Uterus (tissue), 2 donors: Measurements from ENCODE around the gene SNTG2.

Experiments
- POLR2A ChIP-seq, 2 donors: fragments of 450-650 bp; IDR thresholded peaks; one replicate each; pipeline ENCODE4 v1.6.1; 2016; ENCODE audit warnings: antibody characterized with exemption in 2 of 2, mild to moderate bottlenecking in 1 of 2, moderate library complexity in 1 of 2
- TF ChIP-seq, protein P1 (sequence below), 4 experiments: fragments of 200-600 bp in 2 of 4; fragments of 450-650 bp in 2 of 4; sonication (generic) in 2 of 4; IDR thresholded peaks; one replicate each; pipeline ENCODE4 v1.5.1; 2016 to 2019; ENCODE audit warnings: antibody characterized with exemption in 4 of 4, mild to moderate bottlenecking in 2 of 4, moderate library complexity in 1 of 4

- TF ChIP-seq, protein P1, sequence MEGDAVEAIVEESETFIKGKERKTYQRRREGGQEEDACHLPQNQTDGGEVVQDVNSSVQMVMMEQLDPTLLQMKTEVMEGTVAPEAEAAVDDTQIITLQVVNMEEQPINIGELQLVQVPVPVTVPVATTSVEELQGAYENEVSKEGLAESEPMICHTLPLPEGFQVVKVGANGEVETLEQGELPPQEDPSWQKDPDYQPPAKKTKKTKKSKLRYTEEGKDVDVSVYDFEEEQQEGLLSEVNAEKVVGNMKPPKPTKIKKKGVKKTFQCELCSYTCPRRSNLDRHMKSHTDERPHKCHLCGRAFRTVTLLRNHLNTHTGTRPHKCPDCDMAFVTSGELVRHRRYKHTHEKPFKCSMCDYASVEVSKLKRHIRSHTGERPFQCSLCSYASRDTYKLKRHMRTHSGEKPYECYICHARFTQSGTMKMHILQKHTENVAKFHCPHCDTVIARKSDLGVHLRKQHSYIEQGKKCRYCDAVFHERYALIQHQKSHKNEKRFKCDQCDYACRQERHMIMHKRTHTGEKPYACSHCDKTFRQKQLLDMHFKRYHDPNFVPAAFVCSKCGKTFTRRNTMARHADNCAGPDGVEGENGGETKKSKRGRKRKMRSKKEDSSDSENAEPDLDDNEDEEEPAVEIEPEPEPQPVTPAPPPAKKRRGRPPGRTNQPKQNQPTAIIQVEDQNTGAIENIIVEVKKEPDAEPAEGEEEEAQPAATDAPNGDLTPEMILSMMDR (IDR thresholded peaks at IDR 0.05), result no peak
- TF ChIP-seq POLR2A (IDR thresholded peaks at IDR 0.05), result no peak
Observed at GRCh38 chr2:1173528-1173927, 222.9 kb downstream of the SNTG2 start.
